Astrocyte of the spinal cord (primary cell): ENCODE measurements around the gene RPS4Y1.

Source experiments
- DNase-seq: peaks from one replicate; pipeline ENCODE4 v3.0.0; 2011; ENCODE audit warnings: low read depth, low spot score
- H3K4me3 ChIP-seq: 2 replicates; pipeline ENCODE4 v1.5.1; 2011; ENCODE audit warnings: low read depth, mild to moderate bottlenecking, low read length, moderate library complexity
- in situ Hi-C: cut with HindIII; loops from 2 replicates; pipeline ENCODE4 v1.10.0; 2017; ENCODE audit warnings: low sequenced_read_pairs
- TF ChIP-seq, protein P1 (sequence below): IDR thresholded peaks from 2 replicates; pipeline ENCODE4 v1.5.1; 2012; ENCODE audit warnings: low read depth, mild to moderate bottlenecking, low read length, inconsistent platforms

RPS4Y1 gene

DNA sequence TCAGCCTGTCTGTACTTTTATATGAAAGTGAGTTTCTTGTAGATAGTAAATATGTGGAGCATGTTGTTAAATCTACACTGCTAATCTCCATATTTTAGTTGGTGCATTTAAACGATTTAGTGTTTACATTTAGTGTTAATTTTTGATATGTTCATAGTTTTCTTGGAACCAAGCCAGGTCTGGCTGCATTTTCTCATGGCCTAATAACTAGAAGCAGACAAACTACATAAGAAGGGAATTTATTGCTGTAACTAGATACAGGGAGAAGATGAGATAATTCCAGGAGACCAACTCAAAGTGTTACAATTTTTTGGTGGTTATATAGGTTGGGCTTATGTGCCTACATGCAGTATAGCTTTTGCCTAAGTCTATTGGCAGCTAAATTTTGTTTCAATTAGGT, 32.8 kb downstream of the RPS4Y1 start:
- TF ChIP-seq, protein P1, sequence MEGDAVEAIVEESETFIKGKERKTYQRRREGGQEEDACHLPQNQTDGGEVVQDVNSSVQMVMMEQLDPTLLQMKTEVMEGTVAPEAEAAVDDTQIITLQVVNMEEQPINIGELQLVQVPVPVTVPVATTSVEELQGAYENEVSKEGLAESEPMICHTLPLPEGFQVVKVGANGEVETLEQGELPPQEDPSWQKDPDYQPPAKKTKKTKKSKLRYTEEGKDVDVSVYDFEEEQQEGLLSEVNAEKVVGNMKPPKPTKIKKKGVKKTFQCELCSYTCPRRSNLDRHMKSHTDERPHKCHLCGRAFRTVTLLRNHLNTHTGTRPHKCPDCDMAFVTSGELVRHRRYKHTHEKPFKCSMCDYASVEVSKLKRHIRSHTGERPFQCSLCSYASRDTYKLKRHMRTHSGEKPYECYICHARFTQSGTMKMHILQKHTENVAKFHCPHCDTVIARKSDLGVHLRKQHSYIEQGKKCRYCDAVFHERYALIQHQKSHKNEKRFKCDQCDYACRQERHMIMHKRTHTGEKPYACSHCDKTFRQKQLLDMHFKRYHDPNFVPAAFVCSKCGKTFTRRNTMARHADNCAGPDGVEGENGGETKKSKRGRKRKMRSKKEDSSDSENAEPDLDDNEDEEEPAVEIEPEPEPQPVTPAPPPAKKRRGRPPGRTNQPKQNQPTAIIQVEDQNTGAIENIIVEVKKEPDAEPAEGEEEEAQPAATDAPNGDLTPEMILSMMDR, result no peak
- no peak for DNase-seq
- in situ Hi-C loops, result no loop called here
- no peak overlapping the region for H3K4me3 ChIP-seq

DNA sequence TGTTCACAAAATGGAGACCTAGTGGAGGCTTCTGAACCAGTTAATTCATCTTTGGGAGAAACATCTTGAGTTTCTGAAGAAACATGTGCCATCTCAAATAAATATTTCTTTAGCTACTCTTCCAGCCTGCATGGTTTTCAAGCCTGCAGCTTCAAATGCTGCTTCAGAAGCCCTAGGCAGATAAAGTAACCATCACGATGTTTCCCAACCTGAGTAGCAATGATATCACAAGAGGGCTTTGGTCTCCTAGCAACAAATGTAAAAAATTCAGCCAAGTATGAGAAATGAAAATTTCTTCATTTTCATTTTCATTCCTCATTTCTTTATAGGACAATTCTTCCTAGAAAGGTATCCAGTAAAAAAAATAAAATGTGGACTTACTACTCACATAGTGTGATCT, 42.2 kb downstream of the RPS4Y1 start:
- in situ Hi-C loops, result no loop called here
- H3K4me3 ChIP-seq, result no peak overlapping the region
- TF ChIP-seq, protein P1, result no peak
- DNase-seq, result no peak

DNA sequence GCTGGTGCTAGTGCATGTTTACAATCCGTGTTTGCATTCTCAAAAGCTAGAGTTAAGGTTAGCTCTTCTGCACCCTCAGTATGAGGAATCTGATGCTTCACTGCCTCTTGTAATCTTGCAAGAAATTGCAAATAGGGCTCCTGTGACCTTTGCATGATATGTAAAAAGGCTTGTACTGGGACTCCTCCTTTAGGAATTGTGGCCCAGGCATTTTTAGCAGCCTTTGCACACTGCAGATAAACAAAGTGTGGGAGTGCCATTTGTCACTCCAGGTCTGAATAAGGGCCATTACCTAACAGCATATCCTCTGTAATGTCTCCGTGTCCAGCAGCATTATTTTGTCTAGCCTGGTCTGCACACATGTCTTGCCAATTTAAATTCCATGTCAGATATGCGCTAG, 44.5 kb downstream of the RPS4Y1 start:
- DNase-seq, result no peak
- TF ChIP-seq, protein P1, result no peak
- in situ Hi-C loops, result no loop called here
- H3K4me3 ChIP-seq, result no peak overlapping the region

DNA sequence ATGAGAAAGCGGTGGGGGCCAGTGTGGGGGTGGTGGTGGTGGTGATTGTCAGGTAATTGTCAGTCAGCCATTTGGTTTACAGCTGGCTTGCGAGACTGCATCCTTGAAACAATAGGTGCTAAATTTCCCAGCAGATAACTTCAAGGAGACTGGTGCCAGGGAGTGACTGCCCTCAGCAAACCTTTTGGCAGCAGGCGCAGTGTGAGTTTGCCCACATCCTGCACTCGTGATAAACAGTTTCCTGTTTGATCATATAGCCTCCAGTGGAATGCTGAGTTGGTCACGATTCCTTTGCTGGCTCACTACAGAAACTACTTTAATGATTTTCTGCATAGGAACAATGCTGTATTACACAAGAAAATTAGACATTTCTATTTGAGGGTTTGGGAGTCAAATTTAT, 46.0 kb downstream of the RPS4Y1 start:
- H3K4me3 ChIP-seq, result no peak overlapping the region
- TF ChIP-seq, protein P1, result no peak
- no peak for DNase-seq
- in situ Hi-C loops, result no loop called here

DNA sequence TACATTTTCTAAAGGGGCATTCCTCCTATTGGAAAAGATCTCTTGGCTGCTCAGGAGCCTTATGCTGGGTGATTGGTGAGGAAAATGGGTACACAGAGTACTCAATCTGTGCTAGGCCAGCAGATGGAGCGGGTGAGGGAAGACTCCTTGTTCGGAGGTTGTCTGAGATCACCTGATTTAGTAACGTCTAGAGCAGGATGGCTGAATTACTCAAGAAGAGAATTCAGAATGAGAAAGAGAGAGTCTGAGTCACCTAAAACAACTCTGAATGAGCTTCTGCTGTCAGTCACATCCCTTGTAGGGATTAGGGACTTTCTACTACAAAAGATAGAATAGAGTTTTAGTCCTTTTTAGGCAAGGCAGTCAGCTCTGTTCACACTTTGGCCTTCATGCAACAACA, 46.6 kb downstream of the RPS4Y1 start:
- no peak for DNase-seq
- no peak overlapping the region for H3K4me3 ChIP-seq
- in situ Hi-C loops, result no loop called here
- TF ChIP-seq, protein P1, result no peak

DNA sequence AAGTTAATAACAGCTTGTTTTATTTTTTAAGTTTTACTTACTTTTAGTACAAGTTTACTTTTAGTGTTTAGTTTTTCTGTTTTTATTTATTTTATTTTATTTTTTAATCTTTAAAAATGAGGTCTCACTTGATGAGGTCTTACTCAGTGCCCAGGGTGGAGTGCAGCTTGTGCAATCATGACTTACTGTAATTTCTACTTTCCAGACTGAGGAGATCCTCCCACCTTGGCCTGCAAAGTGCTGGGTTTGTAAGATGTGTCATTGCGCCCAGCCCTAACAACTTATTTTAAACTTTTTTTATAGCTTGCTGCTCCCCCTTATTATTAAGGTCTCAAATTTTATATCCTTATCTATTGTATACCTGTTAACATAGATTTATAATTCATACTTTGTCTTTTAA, 52.1 kb downstream of the RPS4Y1 start:
- no peak overlapping the region for H3K4me3 ChIP-seq

More for the DNA sequence above, 52.1 kb downstream of the RPS4Y1 start:
- in situ Hi-C loops, result no loop called here
- TF ChIP-seq, protein P1, result no peak
- DNase-seq, result no peak
